T-cell (primary cell): Measurements from ENCODE around the gene LCE3D. TPM values are rescaled to one million over a fixed set of nuclear protein-coding genes. Genes with fewer than 3 reads are reported as not detected.
"Not testable (repeated sequence)": the region's sequence is repeated elsewhere in the genome, so short reads cannot be mapped to it uniquely, and the experiment has no call there.

Experiments
- ATAC-seq, 4 experiments: fragments of 200-7000 bp in 3 of 4; fragments of 150-1000 bp in 1 of 4; cut with Tn5 transposase; replicated peaks in 1 of 4; 1 replicate in 3 of 4; 2 replicates in 1 of 4; pipeline ENCODE4 v1.10.0; 2021; ENCODE audit warnings: moderate library complexity in 3 of 4, mild to moderate bottlenecking in 2 of 4, moderate number of reproducible peaks in 1 of 4
- CTCF ChIA-PET, 2 donors: fragments of 300-600 bp; sonication (Branson Sonifier 250); formaldehyde crosslinking; loops; one replicate each; lab custom pipeline; 2022; ENCODE audit warnings: antibody characterized with exemption in 2 of 2; lab: Charles Lee
- POLR2A ChIA-PET, 2 donors: fragments of 300-600 bp; sonication (Branson Sonifier 250); formaldehyde crosslinking; loops; one replicate each; lab custom pipeline; 2022; ENCODE audit warnings: antibody characterized with exemption in 2 of 2; lab: Charles Lee
- DNase-seq, 35 experiments: peaks; one replicate each; pipeline versions ENCODE4 v3.0.0 to v3.0.0-alpha.2; 2013 to 2023
- H3K27ac ChIP-seq: one replicate; pipeline ENCODE4 v1.5.1; 2013; ENCODE audit warnings: low read length
- H3K27me3 ChIP-seq, 2 experiments: replicated peaks in 1 of 2; 1 replicate in 1 of 2; 2 replicates in 1 of 2; pipeline versions ENCODE4 v1.6.1 to v1.7.0; 2013; ENCODE audit warnings: low read length in 1 of 2, mixed read lengths in 1 of 2; ENCODE audit not compliant: control insufficient read depth in 2 of 2, insufficient read depth in 2 of 2; ENCODE audit errors: extremely low read depth in 1 of 2
- H3K36me3 ChIP-seq, 2 donors: 1 replicate in 1 of 2; 2 replicates in 1 of 2; pipeline versions ENCODE4 v1.6.1 to v1.7.0; 2013; ENCODE audit warnings: low read length in 1 of 2; ENCODE audit not compliant: control insufficient read depth in 2 of 2, insufficient read depth in 1 of 2; ENCODE audit errors: extremely low read depth in 1 of 2
- H3K4me1 ChIP-seq, 2 experiments: 1 replicate in 1 of 2; 2 replicates in 1 of 2; pipeline versions ENCODE4 v1.6.1 to v1.7.0; 2013; ENCODE audit warnings: low read length in 2 of 2, mixed read lengths in 1 of 2; ENCODE audit not compliant: insufficient read depth in 2 of 2, control insufficient read depth in 1 of 2; ENCODE audit errors: extremely low read depth in 1 of 2
- H3K4me3 ChIP-seq, 2 donors: 1 replicate in 1 of 2; 2 replicates in 1 of 2; pipeline versions ENCODE4 v1.5.1 to v1.7.0; 2013; ENCODE audit warnings: mild to moderate bottlenecking in 2 of 2, low read length in 1 of 2, moderate library complexity in 1 of 2; ENCODE audit not compliant: control insufficient read depth in 1 of 2; ENCODE audit errors: extremely low read depth in 1 of 2
- H3K9me3 ChIP-seq: 2 replicates; pipeline ENCODE4 v1.7.0; 2013
- H3K27ac Mint-ChIP-seq, 2 donors: one replicate each; pipeline ENCODE4 v1.8.0; 2020 to 2021; ENCODE audit warnings: mild to moderate bottlenecking in 2 of 2, mixed read lengths in 2 of 2
- H3K27me3 Mint-ChIP-seq, 2 donors: one replicate each; pipeline ENCODE4 v1.8.0; 2021 to 2022; ENCODE audit warnings: mixed read lengths in 2 of 2
- H3K36me3 Mint-ChIP-seq: one replicate; pipeline ENCODE4 v1.8.0; 2021; ENCODE audit warnings: mixed read lengths
- H3K4me1 Mint-ChIP-seq, 3 donors: one replicate each; pipeline ENCODE4 v1.8.0; 2020 to 2022; ENCODE audit warnings: mixed read lengths in 3 of 3, mild to moderate bottlenecking in 1 of 3
- H3K4me3 Mint-ChIP-seq, 3 donors: one replicate each; pipeline ENCODE4 v1.8.0; 2020 to 2022; ENCODE audit warnings: mild to moderate bottlenecking in 3 of 3, mixed read lengths in 3 of 3, moderate library complexity in 3 of 3
- H3K9me3 Mint-ChIP-seq, 3 donors: one replicate each; pipeline ENCODE4 v1.8.0; 2020 to 2022; ENCODE audit warnings: mixed read lengths in 3 of 3
- WGBS: methylation state at CpG from one replicate; pipeline ENCODE4 v1.1.5; 2013; ENCODE audit warnings: missing lambda C conversion rate; ENCODE audit not compliant: insufficient coverage; 5-methylcytosine and 5-hydroxymethylcytosine counted together
- total RNA-seq, 35 experiments: library from RNA in 6 of 35; stranded (reverse) in 6 of 35; fragments of 120-200 nt in 1 of 35; gene quantifications; one replicate each; pipeline versions ENCODE4 v1.2.1 to v1.2.4 and lab custom pipeline; 2013 to 2026

Gene LCE3D
- total RNA-seq, 5 donors from 2014 or later (not counting 1 experiment from before 2014, with no cell fraction given), result not detected

DNA sequence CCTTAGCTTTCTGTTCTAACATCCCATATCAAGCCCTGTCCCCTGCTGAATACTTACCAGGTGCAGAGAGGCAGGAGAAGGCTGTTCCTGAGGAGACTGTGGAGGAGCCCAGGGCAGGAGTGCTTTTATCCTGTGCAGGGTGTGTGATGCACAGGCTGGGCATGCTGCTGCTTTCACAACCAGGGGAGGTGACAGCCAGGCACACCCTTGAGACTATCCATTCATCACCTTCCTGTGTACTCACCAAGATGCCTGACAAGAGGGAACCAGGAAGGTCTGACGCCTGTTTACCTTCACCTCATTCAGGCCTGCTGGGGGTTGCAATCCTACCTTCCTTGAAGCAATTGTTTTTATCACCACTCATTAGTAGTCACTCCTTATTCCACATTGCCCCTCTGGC, 13.6 kb downstream of the LCE3D start, which contains the start of gene LCE3E:
LCE3E (minus strand) TSS at position 100 of the 400 bp plus-strand sequence. CDS start 572 bp downstream, outside the sequence.
- Mint-ChIP-seq H3K4me1 (no peaks in the 10 kb centered on the region), H3K4me3 (no peak within 1 kb of the TSS), H3K9me3 (peaks cover 8 to 16% (median 13%) of the 10 kb centered on the region in 3 donors), H3K36me3 (no peaks in the 10 kb centered on the region), H3K27ac (no peak within 1 kb of the TSS), H3K27me3 (peaks cover 11 to 16% of the 10 kb centered on the region in 2 donors)
- H3K36me3 ChIP-seq, result no peaks in the 10 kb centered on the region
- CTCF ChIA-PET, result no interaction called here
- H3K9me3 ChIP-seq, result no peaks in the 10 kb centered on the region
- POLR2A ChIA-PET, result no interaction called here
- H3K4me1 ChIP-seq, result no peaks in the 10 kb centered on the region
- peaks cover 0 to 13% of the 10 kb centered on the region in 2 experiments for H3K27me3 ChIP-seq
- 100% methylated on average over 1 of the region's 1 CpG for WGBS
- H3K27ac ChIP-seq, result no peak within 1 kb of the TSS
- DNase-seq (no peak), ATAC-seq (no peak)
- no peak within 1 kb of the TSS for H3K4me3 ChIP-seq

DNA sequence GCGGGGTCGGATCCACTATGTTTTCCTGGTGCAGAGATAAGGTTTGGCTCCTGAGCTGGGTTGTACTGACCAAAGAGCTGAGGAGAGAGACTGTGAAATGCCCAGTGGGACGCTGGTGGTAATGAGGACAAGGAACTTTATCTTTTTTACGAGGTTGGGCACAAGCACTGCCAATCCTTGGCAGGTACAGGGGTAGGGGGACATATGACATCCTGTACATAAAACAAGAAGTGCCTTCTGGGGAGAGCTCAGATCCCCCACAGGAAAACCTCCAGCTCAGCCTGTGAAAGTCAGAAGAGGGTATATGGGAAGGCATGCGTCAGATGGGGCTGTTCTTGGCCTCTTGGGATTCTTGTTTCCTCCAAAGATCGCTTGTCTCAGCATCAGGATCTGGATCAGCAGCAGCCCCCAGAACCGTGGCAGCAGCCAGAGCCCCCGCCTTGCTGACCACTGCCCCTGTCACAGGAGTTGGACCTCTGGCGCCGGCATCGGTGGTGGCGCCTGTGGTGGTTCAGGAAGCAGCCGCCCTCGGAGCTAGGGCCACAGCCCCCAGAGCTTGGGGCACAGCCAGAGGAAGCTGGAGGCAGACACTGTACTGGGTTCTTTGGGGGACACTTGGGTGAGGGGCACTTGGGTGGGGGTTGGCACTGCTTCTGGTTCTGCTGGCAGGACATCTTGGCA, 14.6 kb downstream of the LCE3D start:
- Mint-ChIP-seq H3K27ac (no peak overlapping the region), H3K4me3 (no peak overlapping the region), H3K27me3 (peaks cover 3 to 9% of the 10 kb centered on the region in 2 donors), H3K36me3 (no peaks in the 10 kb centered on the region), H3K9me3 (peaks cover 8 to 16% (median 10%) of the 10 kb centered on the region in 3 donors), H3K4me1 (no peaks in the 10 kb centered on the region)
- ChIA-PET POLR2A (no interaction called here), CTCF (no interaction called here)
- no peak for ATAC-seq
- Histone ChIP-seq H3K4me1 (no peaks in the 10 kb centered on the region), H3K4me3 (no peak overlapping the region), H3K27ac (no peak overlapping the region), H3K9me3 (no peaks in the 10 kb centered on the region), H3K27me3 (peaks cover 0 to 12% of the 10 kb centered on the region in 2 experiments), H3K36me3 (no peaks in the 10 kb centered on the region)
- no peak for DNase-seq
- 44% methylated on average over 4 of the region's 14 CpGs for WGBS

DNA sequence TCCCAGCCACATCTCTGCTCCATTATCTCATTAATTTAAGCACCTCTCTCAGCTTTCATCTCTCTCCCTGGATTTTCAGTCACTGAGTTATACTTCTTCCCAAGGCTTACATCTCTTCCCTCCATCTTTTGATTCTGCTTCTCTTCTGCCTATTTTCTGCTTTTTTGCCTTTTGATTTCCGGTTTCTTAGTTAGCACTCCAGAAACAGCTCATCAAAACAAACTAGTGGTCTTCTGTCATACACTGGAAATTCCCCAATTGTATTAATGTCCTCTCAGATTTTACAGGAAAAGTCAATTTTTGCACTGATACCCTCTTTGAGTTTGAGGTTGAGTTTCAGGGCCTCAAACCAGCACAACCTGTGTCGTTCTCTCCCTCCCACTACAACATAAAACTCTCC, 15.2 kb downstream of the LCE3D start:
- Histone ChIP-seq H3K36me3 (no peaks in the 10 kb centered on the region), H3K4me3 (no peak overlapping the region), H3K27ac (no peak overlapping the region), H3K27me3 (peaks cover 0 to 12% of the 10 kb centered on the region in 2 experiments), H3K4me1 (no peaks in the 10 kb centered on the region), H3K9me3 (no peaks in the 10 kb centered on the region)
- peaks cover 3 to 9% of the 10 kb centered on the region in 2 donors for H3K27me3 Mint-ChIP-seq
- CTCF ChIA-PET, result no interaction called here
- 80% methylated on average over 1 of the region's 2 CpGs for WGBS
- POLR2A ChIA-PET, result no interaction called here
- H3K4me3 Mint-ChIP-seq, result no peak overlapping the region
- no peaks in the 10 kb centered on the region for H3K36me3 Mint-ChIP-seq
- ATAC-seq (no peak), DNase-seq (no peak)
- H3K9me3 Mint-ChIP-seq, result peaks cover 8 to 16% (median 10%) of the 10 kb centered on the region in 3 donors
- H3K4me1 Mint-ChIP-seq, result no peaks in the 10 kb centered on the region
- no peak overlapping the region for H3K27ac Mint-ChIP-seq

DNA sequence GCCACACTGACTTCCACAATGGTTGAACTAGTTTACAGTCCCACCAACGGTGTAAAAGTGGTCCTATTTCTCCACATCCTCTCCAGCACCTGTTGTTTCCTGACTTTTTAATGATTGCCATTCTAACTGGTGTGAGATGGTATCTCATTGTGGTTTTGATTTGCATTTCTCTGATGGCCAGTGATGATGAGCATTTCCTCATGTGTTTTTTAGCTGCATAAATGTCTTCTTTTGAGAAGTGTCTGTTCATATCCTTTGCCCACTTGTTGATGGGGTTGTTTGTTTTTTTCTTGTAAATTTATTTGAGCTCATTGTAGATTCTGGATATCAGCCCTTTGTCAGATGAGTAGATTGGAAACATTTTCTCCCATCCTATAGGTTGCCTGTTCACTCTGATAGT, 32.0 kb downstream of the LCE3D start:
- ATAC-seq, H3K4me1 ChIP-seq, H3K27me3 Mint-ChIP-seq, DNase-seq, H3K36me3 ChIP-seq, H3K9me3 Mint-ChIP-seq, CTCF ChIA-PET, H3K9me3 ChIP-seq, H3K4me3 Mint-ChIP-seq, H3K27ac ChIP-seq, H3K4me1 Mint-ChIP-seq, H3K27ac Mint-ChIP-seq, H3K36me3 Mint-ChIP-seq, H3K4me3 ChIP-seq, POLR2A ChIA-PET: not testable (repeated sequence)
- no CpG with 5 or more reads among the region's 1 CpG for WGBS
- peaks cover 0 to 11% of the 10 kb centered on the region in 2 experiments for H3K27me3 ChIP-seq

DNA sequence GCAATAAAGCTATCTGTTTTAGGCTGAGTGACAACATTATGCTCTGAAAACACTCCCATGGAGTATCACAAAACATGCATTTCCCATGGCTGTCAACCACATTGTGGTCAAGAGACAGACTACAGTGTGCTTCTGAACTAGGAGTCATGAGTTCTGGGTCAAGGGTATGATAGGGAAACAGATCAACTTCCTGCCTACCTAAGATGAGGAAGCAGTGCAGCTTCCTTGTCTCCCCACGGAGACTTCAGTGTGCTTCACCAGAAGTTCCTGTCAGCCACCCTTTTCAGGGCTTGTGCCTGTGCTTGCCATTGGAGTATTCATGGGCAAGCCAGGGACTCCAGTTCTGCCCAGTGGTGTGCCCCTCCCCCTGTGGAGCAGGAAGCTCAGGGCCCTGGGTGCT, 33.6 kb downstream of the LCE3D start:
- no peaks in the 10 kb centered on the region for H3K4me1 ChIP-seq

DNA sequence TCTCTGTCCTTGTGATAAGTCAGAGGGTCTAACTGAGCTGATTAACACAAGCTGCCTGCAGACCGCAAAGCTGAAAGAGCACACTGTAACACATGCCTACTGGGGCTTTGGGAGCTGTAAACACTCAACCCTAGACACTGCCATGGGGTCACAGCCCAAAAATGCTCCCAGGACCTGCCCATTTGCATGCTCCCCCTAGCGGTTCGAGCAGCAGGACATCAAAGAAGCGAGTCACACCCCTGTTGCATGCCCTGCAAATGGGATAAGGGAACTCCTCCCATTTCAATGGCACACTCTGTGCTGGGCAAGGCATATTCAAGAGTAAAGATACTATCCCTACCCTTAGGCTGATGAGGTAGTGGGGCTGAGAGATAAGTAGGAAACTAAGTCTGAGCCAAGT, 36.5 kb downstream of the LCE3D start:
- H3K4me1 Mint-ChIP-seq, result no peaks in the 10 kb centered on the region
- ChIA-PET POLR2A (no interaction called here), CTCF (interaction anchor here in 1 of 2 donors (0.6 kb wide), 1 partner anchor 631 kb away, joined by 4 read pairs; no protein-coding TSS in a partner anchor)
- H3K9me3 ChIP-seq, result no peaks in the 10 kb centered on the region
- ATAC-seq (no peak), DNase-seq (no peak)
- no peaks in the 10 kb centered on the region for H3K4me1 ChIP-seq
- H3K27me3 Mint-ChIP-seq, result peaks cover 20 to 29% of the 10 kb centered on the region in 2 donors
- H3K36me3 ChIP-seq, result no peaks in the 10 kb centered on the region
- peaks cover 0 to 15% of the 10 kb centered on the region in 2 experiments for H3K27me3 ChIP-seq
- H3K9me3 Mint-ChIP-seq, result peaks cover 2 to 4% (median 3%) of the 10 kb centered on the region in 3 donors
- 46% methylated on average over 4 of the region's 4 CpGs for WGBS
- H3K27ac ChIP-seq, result no peak overlapping the region
- H3K36me3 Mint-ChIP-seq, result no peaks in the 10 kb centered on the region
- H3K27ac Mint-ChIP-seq, result no peak overlapping the region
- H3K4me3 ChIP-seq, result no peak overlapping the region
- no peak overlapping the region for H3K4me3 Mint-ChIP-seq

More for the DNA sequence above, 33.6 kb downstream of the LCE3D start:
- no peaks in the 10 kb centered on the region for H3K36me3 ChIP-seq
- peaks cover 2 to 9% (median 3%) of the 10 kb centered on the region in 3 donors for H3K9me3 Mint-ChIP-seq
- CTCF ChIA-PET, result no interaction called here
- no peak overlapping the region for H3K4me3 Mint-ChIP-seq
- no peak overlapping the region for H3K27ac ChIP-seq
- H3K4me3 ChIP-seq, result no peak overlapping the region
- no peak for ATAC-seq
- H3K36me3 Mint-ChIP-seq, result no peaks in the 10 kb centered on the region
- no peaks in the 10 kb centered on the region for H3K4me1 Mint-ChIP-seq
- peaks cover 10 to 17% of the 10 kb centered on the region in 2 donors for H3K27me3 Mint-ChIP-seq
- POLR2A ChIA-PET, result no interaction called here
- DNase-seq, result no peak
- 11% methylated on average over 1 of the region's 1 CpG for WGBS
- H3K27me3 ChIP-seq, result peaks cover 0 to 15% of the 10 kb centered on the region in 2 experiments
- H3K9me3 ChIP-seq, result no peaks in the 10 kb centered on the region
- H3K27ac Mint-ChIP-seq, result no peak overlapping the region
